Measurements from ENCODE around the gene ATP8A1.

Gene ATP8A1

GRCh38 chr4:42566835-42567234, 90.1 kb downstream of the ATP8A1 start:
- DNase-seq = no peak

- DNase-seq = no peak
Observed at GRCh38 chr4:42562016-42562415, 94.9 kb downstream of the ATP8A1 start.

GRCh38 chr4:42561031-42561430, 95.9 kb downstream of the ATP8A1 start:
- no peak for DNase-seq

GRCh38 chr4:42560467-42560861, 96.4 kb downstream of the ATP8A1 start:
- DNase-seq = no peak

- no peak for DNase-seq
Observed at GRCh38 chr4:42558156-42558555, 98.7 kb downstream of the ATP8A1 start.

GRCh38 chr4:42555828-42556227, 101.1 kb downstream of the ATP8A1 start:
- no peak for DNase-seq

GRCh38 chr4:42554072-42554471, 102.8 kb downstream of the ATP8A1 start:
- no peak for DNase-seq

GRCh38 chr4:42549896-42550295, 107.0 kb downstream of the ATP8A1 start:
- no peak for DNase-seq

GRCh38 chr4:42547805-42548204, 109.1 kb downstream of the ATP8A1 start:
- DNase-seq = no peak

GRCh38 chr4:42543762-42544161, 113.1 kb downstream of the ATP8A1 start:
- DNase-seq = no peak

- DNase-seq = no peak
Observed at GRCh38 chr4:42543126-42543525, 113.8 kb downstream of the ATP8A1 start.

- no peak for DNase-seq
Observed at GRCh38 chr4:42541647-42542046, 115.3 kb downstream of the ATP8A1 start.

GRCh38 chr4:42533042-42533441, 123.9 kb downstream of the ATP8A1 start:
- no peak for DNase-seq

GRCh38 chr4:42531341-42532030, 125.4 kb downstream of the ATP8A1 start:
- DNase-seq = no peak

- no peak for DNase-seq
Observed at GRCh38 chr4:42523066-42523718, 133.7 kb downstream of the ATP8A1 start.

- peak; percentile 34 for DNase-seq
Observed at GRCh38 chr4:42519803-42520417, 137.0 kb downstream of the ATP8A1 start.

GRCh38 chr4:42515156-42515884, 141.6 kb downstream of the ATP8A1 start:
- DNase-seq = no peak

GRCh38 chr4:42513748-42514492, 143.0 kb downstream of the ATP8A1 start:
- DNase-seq = no peak

- DNase-seq = no peak
Observed at GRCh38 chr4:42512226-42512625, 144.7 kb downstream of the ATP8A1 start.

- no peak for DNase-seq
Observed at GRCh38 chr4:42510225-42510624, 146.7 kb downstream of the ATP8A1 start.

GRCh38 chr4:42501624-42502401, 155.1 kb downstream of the ATP8A1 start:
- no peak for DNase-seq

- no peak for DNase-seq
Observed at GRCh38 chr4:42498040-42498439, 158.9 kb downstream of the ATP8A1 start.
